ENCODE measurements around the gene ACSL5. TPM values are rescaled to one million over a fixed set of nuclear protein-coding genes. Genes with fewer than 3 reads are reported as not detected.

ACSL5 gene
- total RNA-seq, 1 experiment from 2014 or later, result 1.4 TPM

DNA sequence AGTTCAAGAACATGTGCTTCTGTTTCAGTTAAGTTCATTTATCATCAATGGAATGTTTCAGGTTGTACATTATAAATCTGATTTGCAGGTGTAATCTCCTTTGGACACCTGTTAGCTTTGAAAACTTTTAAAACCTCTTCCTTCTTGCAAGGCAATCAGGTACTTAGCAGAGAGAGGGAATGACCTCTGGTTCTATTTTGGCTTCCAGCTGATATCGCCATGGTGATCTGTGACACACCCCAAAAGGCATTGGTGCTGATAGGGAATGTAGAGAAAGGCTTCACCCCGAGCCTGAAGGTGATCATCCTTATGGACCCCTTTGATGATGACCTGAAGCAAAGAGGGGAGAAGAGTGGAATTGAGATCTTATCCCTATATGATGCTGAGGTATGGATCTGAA is 35.4 kb downstream of the ACSL5 start:
- H3K9ac ChIP-seq (ENCODE audit: low read length), result no peak overlapping the region
- no peaks in the 10 kb centered on the region for H4K20me1 ChIP-seq (ENCODE audit: low read length)
- H3K79me2 ChIP-seq (ENCODE audit: low read length), result no peaks in the 10 kb centered on the region
- H2AFZ ChIP-seq (ENCODE audit: low read length), result no peak overlapping the region
- H3K9me3 ChIP-seq (ENCODE audit: low read length), result no peaks in the 10 kb centered on the region
- intact Hi-C loops (cut with micrococcal nuclease), result no loop called here
- CTCF ChIA-PET, result no interaction called here
- TF ChIP-seq EZH2 (IDR thresholded peaks at IDR 0.05; ENCODE audit: low read length, unreplicated experiment) (no peak), EZH2phosphoT487 (IDR thresholded peaks at IDR 0.05; ENCODE audit: borderline replicate concordance, low read length) (no peak)
- TF ChIP-seq, protein P1, sequence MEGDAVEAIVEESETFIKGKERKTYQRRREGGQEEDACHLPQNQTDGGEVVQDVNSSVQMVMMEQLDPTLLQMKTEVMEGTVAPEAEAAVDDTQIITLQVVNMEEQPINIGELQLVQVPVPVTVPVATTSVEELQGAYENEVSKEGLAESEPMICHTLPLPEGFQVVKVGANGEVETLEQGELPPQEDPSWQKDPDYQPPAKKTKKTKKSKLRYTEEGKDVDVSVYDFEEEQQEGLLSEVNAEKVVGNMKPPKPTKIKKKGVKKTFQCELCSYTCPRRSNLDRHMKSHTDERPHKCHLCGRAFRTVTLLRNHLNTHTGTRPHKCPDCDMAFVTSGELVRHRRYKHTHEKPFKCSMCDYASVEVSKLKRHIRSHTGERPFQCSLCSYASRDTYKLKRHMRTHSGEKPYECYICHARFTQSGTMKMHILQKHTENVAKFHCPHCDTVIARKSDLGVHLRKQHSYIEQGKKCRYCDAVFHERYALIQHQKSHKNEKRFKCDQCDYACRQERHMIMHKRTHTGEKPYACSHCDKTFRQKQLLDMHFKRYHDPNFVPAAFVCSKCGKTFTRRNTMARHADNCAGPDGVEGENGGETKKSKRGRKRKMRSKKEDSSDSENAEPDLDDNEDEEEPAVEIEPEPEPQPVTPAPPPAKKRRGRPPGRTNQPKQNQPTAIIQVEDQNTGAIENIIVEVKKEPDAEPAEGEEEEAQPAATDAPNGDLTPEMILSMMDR (conservative IDR thresholded peaks at IDR 0.05; ENCODE audit: low read depth, low read length), result no peak
- BruUV-seq (replicated peaks), result no TSS peak
- no peaks in the 10 kb centered on the region for H3F3A ChIP-seq (ENCODE audit: low read length, unreplicated experiment)
- DNase-seq (no peak), ATAC-seq (no peak)
- no peak overlapping the region for H3K27ac ChIP-seq (ENCODE audit: low read length)
- no peak overlapping the region for H3K4me3 ChIP-seq (ENCODE audit: low read length)
- POLR2A ChIA-PET (ENCODE audit: unreplicated experiment), result no interaction called here
- H3K4me1 ChIP-seq (ENCODE audit: insufficient read depth, low read length), result peaks cover 19% of the 10 kb centered on the region
- no peak overlapping the region for H3K4me2 ChIP-seq (ENCODE audit: low read length)
- no peaks in the 10 kb centered on the region for H3K36me3 ChIP-seq (ENCODE audit: low read depth, low read length)
- no peaks in the 10 kb centered on the region for H3K9me2 ChIP-seq (replicated peaks; ENCODE audit: low read length)
- H3K27me3 ChIP-seq (ENCODE audit: low read length), result no peaks in the 10 kb centered on the region

DNA sequence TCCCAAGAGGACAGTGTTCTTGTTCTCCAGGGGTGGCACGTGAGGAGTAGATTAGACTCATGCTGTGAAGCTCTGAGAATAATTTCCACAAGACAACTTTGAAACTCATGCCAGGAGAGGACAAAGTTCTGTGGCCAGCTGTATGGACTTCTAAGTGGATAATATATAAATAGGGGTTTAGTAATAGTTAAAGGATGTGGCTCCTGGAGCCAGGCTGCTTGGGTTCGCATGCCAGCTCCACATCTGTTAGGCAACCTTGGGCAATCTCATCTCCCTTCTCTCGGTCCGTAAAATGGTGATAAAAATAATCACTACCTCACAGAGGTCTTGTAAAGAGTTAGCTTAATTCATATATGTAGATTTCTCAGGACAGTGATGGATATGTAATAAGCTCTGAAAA is 35.8 kb downstream of the ACSL5 start:
- TF ChIP-seq EZH2 (IDR thresholded peaks at IDR 0.05; ENCODE audit: low read length, unreplicated experiment) (no peak), EZH2phosphoT487 (IDR thresholded peaks at IDR 0.05; ENCODE audit: borderline replicate concordance, low read length) (no peak)
- TF ChIP-seq, protein P1 (conservative IDR thresholded peaks at IDR 0.05; ENCODE audit: low read depth, low read length), result no peak
- CTCF ChIA-PET, result no interaction called here
- H3K4me3 ChIP-seq (ENCODE audit: low read length), result no peak overlapping the region
- no peak overlapping the region for H3K9ac ChIP-seq (ENCODE audit: low read length)
- no peak overlapping the region for H3K4me2 ChIP-seq (ENCODE audit: low read length)
- no peaks in the 10 kb centered on the region for H3K9me3 ChIP-seq (ENCODE audit: low read length)
- H3K9me2 ChIP-seq (replicated peaks; ENCODE audit: low read length), result no peaks in the 10 kb centered on the region
- H2AFZ ChIP-seq (ENCODE audit: low read length), result no peak overlapping the region
- DNase-seq, result no peak
- no peaks in the 10 kb centered on the region for H3K79me2 ChIP-seq (ENCODE audit: low read length)
- BruUV-seq (replicated peaks), result no TSS peak
- peaks cover 14% of the 10 kb centered on the region for H3K4me1 ChIP-seq (ENCODE audit: insufficient read depth, low read length)
- ATAC-seq, result no peak
- no peaks in the 10 kb centered on the region for H4K20me1 ChIP-seq (ENCODE audit: low read length)
- H3F3A ChIP-seq (ENCODE audit: low read length, unreplicated experiment), result no peaks in the 10 kb centered on the region
- no peak overlapping the region for H3K27ac ChIP-seq (ENCODE audit: low read length)
- POLR2A ChIA-PET (ENCODE audit: unreplicated experiment), result no interaction called here
- no peaks in the 10 kb centered on the region for H3K27me3 ChIP-seq (ENCODE audit: low read length)
- intact Hi-C loops (cut with micrococcal nuclease), result no loop called here
- no peaks in the 10 kb centered on the region for H3K36me3 ChIP-seq (ENCODE audit: low read depth, low read length)

DNA sequence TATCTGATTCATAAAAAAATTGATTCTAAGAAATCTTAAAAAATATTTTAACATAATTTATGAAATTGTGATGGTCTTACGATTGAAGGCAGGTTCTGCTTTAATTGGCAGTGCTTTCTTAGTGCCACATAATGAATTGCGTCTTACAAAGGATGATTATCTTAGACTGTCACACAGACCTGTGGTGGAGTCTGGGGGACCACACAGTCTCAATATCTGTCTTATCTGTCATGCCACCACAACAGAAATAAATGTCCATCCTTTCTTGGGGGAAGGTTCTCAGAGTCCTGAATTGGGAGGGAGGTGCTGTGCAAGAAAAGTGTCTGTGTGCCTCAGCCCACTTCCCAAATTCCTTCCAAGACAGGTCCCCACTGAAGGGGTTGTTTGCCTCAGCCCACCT is 38.8 kb downstream of the ACSL5 start:
- no peaks in the 10 kb centered on the region for H3K27me3 ChIP-seq (ENCODE audit: low read length)
- no peak overlapping the region for H3K4me2 ChIP-seq (ENCODE audit: low read length)
- H3K79me2 ChIP-seq (ENCODE audit: low read length), result no peaks in the 10 kb centered on the region
- no peak overlapping the region for H3K4me3 ChIP-seq (ENCODE audit: low read length)
- H3K36me3 ChIP-seq (ENCODE audit: low read depth, low read length), result no peaks in the 10 kb centered on the region
- H4K20me1 ChIP-seq (ENCODE audit: low read length), result no peaks in the 10 kb centered on the region
- no peaks in the 10 kb centered on the region for H3F3A ChIP-seq (ENCODE audit: low read length, unreplicated experiment)
- ChIA-PET POLR2A (ENCODE audit: unreplicated experiment) (no interaction called here), CTCF (no interaction called here)
- H3K27ac ChIP-seq (ENCODE audit: low read length), result no peak overlapping the region
- DNase-seq, result no peak
- BruUV-seq (replicated peaks), result no TSS peak
- intact Hi-C loops (cut with micrococcal nuclease), result no loop called here
- TF ChIP-seq, protein P1 (conservative IDR thresholded peaks at IDR 0.05; ENCODE audit: low read depth, low read length), result no peak
- TF ChIP-seq EZH2phosphoT487 (IDR thresholded peaks at IDR 0.05; ENCODE audit: borderline replicate concordance, low read length) (no peak), EZH2 (IDR thresholded peaks at IDR 0.05; ENCODE audit: low read length, unreplicated experiment) (no peak)
- no peaks in the 10 kb centered on the region for H3K9me3 ChIP-seq (ENCODE audit: low read length)
- no peaks in the 10 kb centered on the region for H3K4me1 ChIP-seq (ENCODE audit: insufficient read depth, low read length)
- H3K9me2 ChIP-seq (replicated peaks; ENCODE audit: low read length), result no peaks in the 10 kb centered on the region
- H3K9ac ChIP-seq (ENCODE audit: low read length), result no peak overlapping the region
- ATAC-seq, result no peak
- no peak overlapping the region for H2AFZ ChIP-seq (ENCODE audit: low read length)

Measured in PC-3 (cell line).